Stimulated activated CD8-positive, alpha-beta memory T cell treated with anti-CD3 and anti-CD28 coated beads, Interleukin-7, amount 100 ng/mL, for 24 hours (primary cell): ENCODE measurements around the gene CHRNB4.
"Not testable (repeated sequence)": the region's sequence is repeated elsewhere in the genome, so short reads cannot be mapped to it uniquely, and the experiment has no call there.

ENCODE experiments used
- DNase-seq: peaks from one replicate; pipeline ENCODE4 v3.0.0-alpha.2; 2020; ENCODE audit warnings: low read depth

The CHRNB4 gene

GRCh38 chr15:78615151-78615589 lies 25.8 kb downstream of the CHRNB4 start:
- no peak for DNase-seq

DNA sequence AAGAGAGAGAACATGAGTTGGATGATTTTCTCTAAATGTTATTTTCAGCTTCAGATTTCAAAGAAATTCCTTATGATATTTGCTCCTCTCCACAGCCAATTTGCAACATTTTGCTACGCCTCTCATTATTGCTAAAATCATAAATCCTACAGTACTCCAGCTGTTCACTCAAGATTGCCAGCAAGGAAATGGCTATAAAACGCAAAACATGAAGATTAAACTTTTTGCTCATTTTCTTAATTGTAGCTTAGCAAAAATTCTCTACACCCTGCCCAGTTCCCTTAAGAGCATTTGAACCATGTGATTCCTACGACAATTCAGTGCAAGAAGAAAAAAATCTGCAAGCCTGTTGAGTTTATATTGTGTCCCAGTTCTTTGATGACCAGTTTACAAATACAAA lies 27.0 kb downstream of the CHRNB4 start:
- no peak for DNase-seq

GRCh38 chr15:78609551-78609950 lies 31.5 kb downstream of the CHRNB4 start:
- not testable (repeated sequence) for DNase-seq

DNA sequence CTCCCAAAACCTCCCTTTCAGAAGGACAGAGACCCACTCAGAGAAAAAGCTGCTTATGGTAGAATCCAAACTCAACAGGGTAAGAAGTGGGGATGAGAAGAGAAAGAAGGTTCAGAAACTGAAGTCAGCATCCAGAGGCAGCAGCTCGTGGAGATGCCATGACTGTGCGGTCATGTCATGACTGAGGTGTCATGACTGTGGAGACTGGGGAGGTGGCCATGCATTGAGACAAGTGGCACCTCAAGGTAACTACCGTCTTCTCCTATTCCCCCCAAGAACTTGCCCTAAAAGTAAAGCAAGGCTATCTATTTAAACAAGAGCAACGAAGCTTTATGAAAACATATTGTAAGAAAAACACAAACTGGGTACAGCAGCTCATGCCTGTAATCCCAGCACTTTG lies 35.3 kb downstream of the CHRNB4 start:
- no peak for DNase-seq

DNA sequence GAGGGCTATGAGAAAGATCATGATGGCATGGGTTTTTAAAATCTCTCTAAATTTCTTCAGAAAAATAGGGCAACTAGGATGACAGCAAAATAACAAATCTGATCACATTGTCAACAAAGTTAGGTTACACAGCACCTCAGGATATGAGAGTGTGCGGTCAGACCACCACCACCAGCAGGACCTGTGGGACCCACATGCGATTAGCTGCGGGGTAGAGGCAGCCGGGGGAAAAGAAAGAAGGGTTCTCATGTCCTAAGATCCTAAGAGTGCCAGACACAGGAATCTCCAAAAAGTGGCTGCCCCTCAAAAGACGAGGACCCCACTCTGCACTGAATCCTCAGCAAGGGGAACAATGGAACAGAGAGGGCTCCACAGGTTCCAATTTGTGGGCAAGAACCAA lies 35.8 kb downstream of the CHRNB4 start:
- no peak for DNase-seq

- DNase-seq: no peak
Measured at GRCh38 chr15:78604420-78604819, 36.6 kb downstream of the CHRNB4 start.

GRCh38 chr15:78603467-78603866 lies 37.5 kb downstream of the CHRNB4 start:
- DNase-seq: no peak

GRCh38 chr15:78599189-78599588 lies 41.8 kb downstream of the CHRNB4 start:
- DNase-seq: no peak

- DNase-seq: no peak
Measured at GRCh38 chr15:78598348-78598747, 42.7 kb downstream of the CHRNB4 start.

GRCh38 chr15:78597583-78597982 lies 43.4 kb downstream of the CHRNB4 start:
- no peak for DNase-seq

DNA sequence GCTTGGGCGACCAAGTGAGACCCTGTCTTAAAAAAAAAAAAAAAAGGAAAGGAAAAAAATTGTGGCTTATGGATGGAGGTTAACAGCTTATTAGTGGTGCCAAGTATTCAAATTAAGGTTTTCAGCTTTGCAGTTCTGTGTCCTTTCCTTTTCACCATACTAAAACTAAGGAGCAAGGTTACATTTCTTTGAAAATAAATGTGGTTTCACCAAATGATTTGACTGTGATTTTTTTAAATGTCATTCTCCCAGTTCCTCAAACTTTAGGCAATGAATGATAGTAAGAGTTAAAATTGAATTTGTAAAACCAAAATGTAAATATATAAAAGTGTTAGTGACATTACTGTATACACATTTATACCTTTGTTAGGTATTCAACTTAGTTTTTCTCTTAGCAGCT lies 66.1 kb downstream of the CHRNB4 start:
- no peak for DNase-seq
